ENCODE results near the gene STYX.

STYX gene, protein sequence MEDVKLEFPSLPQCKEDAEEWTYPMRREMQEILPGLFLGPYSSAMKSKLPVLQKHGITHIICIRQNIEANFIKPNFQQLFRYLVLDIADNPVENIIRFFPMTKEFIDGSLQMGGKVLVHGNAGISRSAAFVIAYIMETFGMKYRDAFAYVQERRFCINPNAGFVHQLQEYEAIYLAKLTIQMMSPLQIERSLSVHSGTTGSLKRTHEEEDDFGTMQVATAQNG

DNA sequence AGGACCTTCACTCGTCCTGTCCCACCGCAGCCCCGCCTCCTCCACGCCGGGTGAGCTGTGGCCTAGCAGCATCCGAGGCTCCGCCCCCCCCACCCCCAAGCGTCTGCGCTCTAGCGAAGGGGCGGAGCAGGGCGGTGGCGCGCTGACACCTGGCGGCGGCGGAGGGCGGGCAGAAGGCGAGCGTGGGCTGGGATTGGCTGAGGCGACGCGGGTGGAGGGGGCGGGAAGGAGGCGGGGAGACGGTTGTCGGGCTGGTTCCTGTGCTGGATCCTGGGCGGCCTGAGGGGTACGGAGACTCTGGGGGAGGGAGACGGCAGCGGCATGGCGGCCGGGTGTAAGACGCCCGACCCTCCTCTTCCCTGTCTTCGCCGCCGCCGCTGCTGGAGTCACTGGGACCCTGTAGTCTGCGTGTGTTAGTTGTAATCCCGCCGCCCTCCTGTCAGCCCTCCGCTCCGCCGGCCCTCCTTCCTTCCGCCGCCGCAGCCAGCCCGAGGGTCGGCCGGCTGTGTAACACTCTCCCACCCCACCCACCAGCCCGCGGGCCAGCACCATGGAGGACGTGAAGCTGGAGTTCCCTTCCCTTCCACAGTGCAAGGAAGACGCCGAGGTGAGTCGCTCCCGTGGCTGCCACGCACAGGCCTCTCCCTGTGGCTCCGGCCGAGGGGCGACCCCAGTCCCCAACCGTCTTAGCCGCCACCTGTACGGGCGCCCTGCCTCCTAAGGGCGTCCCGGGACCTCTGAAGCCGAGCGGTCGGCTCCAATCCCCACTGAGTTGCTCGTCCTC is at the start of gene STYX:
TSS of gene STYX (plus strand) at position 242 of the 784 bp plus-strand sequence. CDS start at position 551, 309 bp downstream.
- TF ChIP-seq, protein P1, sequence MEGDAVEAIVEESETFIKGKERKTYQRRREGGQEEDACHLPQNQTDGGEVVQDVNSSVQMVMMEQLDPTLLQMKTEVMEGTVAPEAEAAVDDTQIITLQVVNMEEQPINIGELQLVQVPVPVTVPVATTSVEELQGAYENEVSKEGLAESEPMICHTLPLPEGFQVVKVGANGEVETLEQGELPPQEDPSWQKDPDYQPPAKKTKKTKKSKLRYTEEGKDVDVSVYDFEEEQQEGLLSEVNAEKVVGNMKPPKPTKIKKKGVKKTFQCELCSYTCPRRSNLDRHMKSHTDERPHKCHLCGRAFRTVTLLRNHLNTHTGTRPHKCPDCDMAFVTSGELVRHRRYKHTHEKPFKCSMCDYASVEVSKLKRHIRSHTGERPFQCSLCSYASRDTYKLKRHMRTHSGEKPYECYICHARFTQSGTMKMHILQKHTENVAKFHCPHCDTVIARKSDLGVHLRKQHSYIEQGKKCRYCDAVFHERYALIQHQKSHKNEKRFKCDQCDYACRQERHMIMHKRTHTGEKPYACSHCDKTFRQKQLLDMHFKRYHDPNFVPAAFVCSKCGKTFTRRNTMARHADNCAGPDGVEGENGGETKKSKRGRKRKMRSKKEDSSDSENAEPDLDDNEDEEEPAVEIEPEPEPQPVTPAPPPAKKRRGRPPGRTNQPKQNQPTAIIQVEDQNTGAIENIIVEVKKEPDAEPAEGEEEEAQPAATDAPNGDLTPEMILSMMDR (IDR thresholded peaks at IDR 0.05; ENCODE audit: insufficient read depth, missing control alignments) = no peak
- DNase-seq (ENCODE audit: insufficient read length, low spot score) (peak; percentile 31), FAIRE-seq (no peak)

DNA sequence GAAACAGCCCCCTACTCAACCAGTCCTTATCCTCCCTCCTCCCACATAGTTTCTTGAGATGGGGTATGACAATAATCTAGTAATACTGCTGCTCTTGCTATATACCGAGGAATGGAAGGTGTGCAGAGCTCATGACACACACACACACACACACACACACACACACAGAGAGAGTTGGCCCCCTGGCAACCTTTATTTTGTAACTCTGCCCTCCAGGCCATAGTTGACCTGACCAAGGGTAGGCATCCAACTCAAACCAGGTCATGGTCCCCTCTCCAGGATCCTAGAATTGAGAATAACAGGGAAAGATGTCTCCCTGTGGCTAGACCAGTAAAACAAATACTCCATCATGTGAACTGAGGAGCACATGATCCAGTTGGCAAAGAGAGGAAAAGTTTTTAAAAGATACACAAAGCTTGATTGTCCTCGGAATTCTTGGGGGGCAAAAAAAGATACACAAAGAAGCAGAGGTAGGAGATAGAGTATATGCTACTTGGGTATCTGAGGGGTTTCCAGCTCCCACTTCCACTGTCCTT is 45.9 kb upstream of the STYX start:
- DNase-seq (ENCODE audit: insufficient read length, low spot score) (no peak), FAIRE-seq (no peak)
- TF ChIP-seq, protein P1 (IDR thresholded peaks at IDR 0.05; ENCODE audit: insufficient read depth, missing control alignments) = no peak

DNA sequence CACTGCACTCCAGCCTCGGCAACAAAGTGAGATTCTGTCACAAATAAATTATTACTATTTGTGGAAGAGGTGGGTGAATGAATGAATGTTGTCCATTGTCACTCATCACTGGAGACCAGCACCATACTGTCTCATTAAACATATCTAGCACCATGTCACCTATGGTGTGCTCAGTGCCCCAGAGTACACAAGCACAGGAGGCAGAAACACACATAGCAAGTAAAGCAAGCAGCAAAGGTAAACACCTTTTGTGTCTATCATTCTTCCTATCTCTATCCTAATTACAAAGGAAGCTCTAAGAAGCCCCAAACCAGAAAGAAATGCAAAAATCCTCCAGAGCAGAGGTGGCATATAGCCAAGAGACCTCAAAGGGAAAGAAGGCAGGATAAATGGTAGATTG is 43.8 kb upstream of the STYX start:
- TF ChIP-seq, protein P1 (IDR thresholded peaks at IDR 0.05; ENCODE audit: insufficient read depth, missing control alignments) = no peak
- DNase-seq (ENCODE audit: insufficient read length, low spot score) (no peak), FAIRE-seq (no peak)

DNA sequence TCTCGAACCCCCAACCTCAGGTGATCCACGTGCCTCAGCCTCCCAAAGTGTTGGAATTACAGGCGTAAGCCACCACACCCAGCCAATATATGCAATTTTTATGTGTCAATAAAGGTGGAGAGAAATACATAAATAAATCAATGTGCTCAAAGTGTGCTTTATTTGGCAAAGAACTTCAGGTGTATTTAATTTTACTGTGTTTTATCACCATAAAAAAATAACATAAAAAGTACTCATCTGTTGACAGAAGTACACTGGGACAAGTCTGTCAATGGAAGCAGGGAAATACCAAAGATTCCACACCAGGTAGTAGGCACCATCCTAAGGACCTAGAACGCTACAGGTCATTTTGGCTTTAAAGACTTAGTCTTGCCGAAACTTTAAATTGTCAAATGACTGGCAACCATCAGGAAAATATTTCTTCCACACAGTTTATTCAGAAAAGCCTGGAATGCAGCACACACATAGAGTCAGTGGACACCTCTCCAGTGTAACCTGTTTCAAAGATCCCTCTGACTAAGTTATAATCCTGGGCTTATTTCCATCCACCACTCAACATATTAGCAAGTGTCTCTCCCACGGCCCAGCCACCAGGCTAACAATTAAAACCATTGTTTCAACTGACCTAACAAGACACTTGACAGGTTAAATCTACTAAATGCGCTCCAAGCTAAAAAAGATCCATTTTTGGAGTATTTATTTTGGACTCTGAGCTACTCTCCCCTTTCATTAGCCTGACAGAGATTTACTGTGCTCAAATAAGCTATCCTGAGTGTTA is 38.8 kb upstream of the STYX start:
- DNase-seq (ENCODE audit: insufficient read length, low spot score) = no peak
- TF ChIP-seq, protein P1 (IDR thresholded peaks at IDR 0.05; ENCODE audit: insufficient read depth, missing control alignments) = no peak
- FAIRE-seq = no peak

DNA sequence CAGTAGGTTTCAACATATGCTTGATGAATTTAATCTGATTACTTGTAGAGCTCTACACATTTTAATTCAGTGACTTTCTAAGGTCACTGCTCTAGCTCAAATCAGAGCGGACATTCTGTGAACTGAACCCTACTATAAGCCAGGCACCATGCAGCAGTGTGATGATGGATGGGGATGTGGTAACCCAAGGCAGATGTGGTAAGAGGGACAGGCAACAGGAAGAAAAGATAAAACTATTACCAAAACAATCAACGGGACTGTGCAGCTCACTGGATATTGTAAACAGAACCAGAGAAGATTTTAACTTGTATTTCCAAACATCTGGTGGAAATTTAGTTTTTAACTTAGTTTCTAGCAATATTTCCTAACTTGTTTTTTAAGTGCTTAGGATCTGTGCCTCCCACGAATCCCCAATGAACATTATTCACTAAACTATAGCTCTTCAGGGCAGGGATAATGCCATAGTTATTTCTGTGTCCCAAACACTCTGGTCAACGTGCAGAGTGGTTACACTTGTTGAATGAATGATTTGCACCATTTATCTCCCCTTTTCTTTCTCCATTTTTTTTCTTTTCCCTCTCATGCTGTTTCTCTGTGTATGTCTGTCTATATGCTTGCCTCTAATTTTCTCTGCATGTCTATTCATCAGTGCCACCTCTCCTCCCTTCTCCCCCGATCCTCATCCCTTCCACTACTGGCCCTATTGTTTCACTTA is 37.6 kb upstream of the STYX start:
- TF ChIP-seq, protein P1 (IDR thresholded peaks at IDR 0.05; ENCODE audit: insufficient read depth, missing control alignments) = no peak
- DNase-seq (ENCODE audit: insufficient read length, low spot score) (no peak), FAIRE-seq (no peak)

DNA sequence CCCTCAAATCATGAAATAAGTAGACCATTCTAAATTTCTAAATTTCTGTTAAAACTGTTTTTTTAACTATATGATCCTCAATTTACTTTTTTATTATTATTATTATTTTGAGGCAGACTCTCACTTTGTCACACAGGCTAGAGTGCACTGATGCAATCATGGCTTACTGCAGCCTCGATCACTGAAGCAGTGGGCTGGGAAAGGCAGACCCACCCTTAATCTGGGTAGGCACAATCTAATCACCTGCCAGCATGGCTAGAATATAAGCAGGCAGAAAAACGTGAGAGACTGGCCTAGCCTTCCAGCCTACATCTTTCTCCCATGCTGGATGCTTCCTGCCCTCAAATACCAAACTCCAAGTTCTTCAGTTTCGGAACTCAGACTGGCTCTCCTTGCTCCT is 36.9 kb upstream of the STYX start:
- no peak for DNase-seq (ENCODE audit: insufficient read length, low spot score)
- TF ChIP-seq, protein P1 (IDR thresholded peaks at IDR 0.05; ENCODE audit: insufficient read depth, missing control alignments) = no peak
- no peak for FAIRE-seq

All from D721Med (cell line).